ENCODE results near the gene NUBPL.

- no peak for TF ChIP-seq CTCF (IDR thresholded peaks at IDR 0.05 in 8 of 11, conservative IDR thresholded peaks at IDR 0.05 in 3 of 11)
- TF ChIP-seq POLR2A (IDR thresholded peaks at IDR 0.05): no peak
Measured at GRCh38 chr14:31556191-31556590, 5.0 kb upstream of the NUBPL start.
